Measurements from ENCODE around the gene GNA15.
"Not testable (repeated sequence)": the region's sequence is repeated elsewhere in the genome, so short reads cannot be mapped to it uniquely, and the experiment has no call there.

The GNA15 gene

DNA sequence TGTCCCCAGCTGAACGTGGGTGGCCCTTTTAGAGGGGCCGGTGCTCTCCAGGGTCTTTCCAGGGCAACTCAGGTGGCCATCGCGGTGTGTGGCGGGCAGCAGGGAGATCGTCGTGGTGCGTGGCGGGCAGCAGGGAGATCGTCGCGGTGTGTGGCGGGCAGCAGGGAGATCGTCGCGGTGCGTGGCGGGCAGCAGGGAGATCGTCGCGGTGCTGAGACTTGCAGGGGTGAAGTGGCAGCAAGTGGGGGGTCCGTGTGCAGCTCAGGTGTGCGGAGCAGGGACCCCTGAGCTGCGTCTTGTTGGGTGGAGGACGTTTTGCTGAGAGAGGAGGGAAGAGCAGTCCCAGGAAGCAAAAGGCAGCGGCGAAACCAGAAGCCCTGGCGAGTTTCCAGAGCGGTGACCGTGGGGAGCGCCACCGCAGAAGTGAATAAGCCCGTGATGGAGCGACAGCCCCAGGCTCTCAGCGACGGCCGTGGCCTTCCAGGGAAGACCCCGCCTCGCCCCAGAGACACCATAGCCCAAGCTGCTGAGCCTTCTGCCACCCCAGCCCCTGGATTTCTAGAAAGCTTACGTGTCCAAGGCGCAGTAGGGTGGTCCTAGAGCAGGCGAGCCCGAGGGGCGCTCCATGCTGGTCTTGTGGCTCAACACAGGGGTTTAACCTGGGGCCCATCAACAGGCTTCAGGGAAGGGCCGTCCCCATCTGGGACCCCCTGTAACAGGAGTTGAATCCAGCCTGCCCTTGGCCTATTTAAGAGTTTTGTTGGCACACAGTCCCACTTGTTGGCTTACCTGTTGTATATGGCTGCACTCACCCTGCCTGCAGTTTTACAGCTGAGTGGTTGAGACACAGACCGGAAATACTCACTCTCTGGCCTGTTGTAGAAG, 55.3 kb downstream of the GNA15 start:
- no peak for DNase-seq (ENCODE audit: low read depth, low spot score)

DNA sequence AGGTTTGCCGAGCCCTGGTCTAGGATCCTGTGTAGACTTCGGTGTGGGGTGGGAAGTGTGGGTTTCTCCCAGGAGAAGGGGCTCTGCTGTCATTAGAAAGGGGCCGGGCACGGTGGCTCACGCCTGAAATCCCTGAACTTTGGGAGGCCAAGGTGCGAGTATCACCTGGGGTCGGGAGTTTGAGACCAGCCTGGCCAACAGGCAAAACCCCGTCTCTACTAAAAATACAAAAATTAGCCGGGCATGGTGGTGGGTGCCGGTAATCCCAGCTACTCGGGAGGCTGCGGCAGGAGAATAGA, 55.9 kb downstream of the GNA15 start:
- not testable (repeated sequence) for DNase-seq (ENCODE audit: low read depth, low spot score)

DNA sequence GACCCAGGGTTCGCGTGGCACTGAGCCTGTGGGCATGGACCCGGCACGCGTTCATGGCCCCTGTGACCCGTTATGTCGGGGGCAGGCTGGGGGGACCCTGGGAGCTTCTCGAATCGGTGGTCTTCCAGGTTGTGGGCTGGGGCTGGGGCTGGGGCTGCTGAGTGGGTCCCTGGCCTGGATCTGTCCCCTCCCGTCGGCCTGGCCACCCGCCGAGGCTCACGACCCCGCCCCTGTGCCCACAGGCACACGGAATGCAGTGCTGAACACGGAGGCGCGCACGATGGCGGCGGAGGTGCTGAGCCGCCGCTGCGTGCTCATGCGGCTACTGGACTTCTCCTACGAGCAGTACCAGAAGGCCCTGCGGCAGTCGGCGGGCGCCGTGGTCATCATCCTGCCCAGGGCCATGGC, 56.4 kb downstream of the GNA15 start:
- DNase-seq (ENCODE audit: low read depth, low spot score): no peak

DNA sequence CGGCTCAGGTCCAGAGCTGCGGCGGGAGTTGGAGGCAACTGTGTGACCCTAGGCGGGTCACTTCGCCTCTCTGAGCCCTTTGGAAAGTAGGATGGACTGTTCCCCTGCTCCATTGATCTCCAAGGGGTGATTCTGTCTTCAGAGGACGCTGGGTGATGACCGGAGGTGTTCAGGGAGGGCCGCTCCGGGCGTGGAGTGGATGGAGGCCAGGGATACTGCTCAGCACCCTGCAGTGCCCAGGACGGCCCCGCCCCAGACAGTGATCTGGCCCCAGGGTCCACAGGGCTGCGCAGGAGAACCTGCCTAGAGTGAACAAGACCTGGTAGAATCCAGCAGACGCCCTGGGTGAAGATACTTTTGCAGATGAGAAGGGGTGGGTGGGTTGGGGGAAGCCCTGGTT, 56.9 kb downstream of the GNA15 start:
- DNase-seq (ENCODE audit: low read depth, low spot score): no peak

DNA sequence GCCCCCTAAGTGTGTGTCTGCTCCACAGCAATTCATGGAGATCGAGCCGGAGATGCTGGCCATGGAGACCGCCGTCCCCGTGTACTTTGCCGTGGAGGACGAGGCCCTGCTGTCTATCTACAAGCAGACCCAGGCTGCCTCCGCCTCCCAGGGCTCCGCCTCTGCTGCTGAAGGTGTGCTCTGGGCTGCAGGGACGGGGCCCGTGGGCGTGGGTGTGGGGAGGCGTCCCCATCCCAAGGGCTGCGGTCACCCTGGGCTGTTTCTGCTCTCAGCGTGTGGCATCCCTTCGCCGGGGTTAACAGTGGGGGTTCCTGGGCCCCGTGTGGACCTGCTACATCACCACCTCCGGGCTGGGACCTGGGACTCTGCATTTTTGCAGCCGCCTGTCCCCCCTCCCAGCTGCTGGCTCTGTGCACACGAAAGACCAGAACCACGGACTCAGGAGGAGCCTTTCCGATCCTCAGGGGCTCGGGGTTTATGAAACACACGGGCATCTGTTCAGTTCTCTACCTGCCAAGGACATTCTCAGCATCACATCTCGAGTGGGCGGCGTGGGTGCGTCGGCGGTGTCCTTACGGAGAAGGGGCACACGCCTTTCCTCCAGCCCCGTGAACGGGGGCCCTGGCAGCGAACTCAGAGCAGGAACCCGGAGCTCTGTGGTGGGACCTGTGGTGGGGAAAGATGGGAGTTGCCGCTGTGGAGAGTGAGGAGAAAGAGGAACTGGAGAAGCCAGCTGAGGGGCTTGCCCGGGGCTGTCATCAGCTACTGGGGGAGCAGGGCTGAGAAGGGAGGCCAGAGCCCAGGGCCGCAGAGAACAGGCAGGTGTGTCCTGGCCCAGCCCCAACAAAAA, 57.6 kb downstream of the GNA15 start:
- no peak for DNase-seq (ENCODE audit: low read depth, low spot score)

DNA sequence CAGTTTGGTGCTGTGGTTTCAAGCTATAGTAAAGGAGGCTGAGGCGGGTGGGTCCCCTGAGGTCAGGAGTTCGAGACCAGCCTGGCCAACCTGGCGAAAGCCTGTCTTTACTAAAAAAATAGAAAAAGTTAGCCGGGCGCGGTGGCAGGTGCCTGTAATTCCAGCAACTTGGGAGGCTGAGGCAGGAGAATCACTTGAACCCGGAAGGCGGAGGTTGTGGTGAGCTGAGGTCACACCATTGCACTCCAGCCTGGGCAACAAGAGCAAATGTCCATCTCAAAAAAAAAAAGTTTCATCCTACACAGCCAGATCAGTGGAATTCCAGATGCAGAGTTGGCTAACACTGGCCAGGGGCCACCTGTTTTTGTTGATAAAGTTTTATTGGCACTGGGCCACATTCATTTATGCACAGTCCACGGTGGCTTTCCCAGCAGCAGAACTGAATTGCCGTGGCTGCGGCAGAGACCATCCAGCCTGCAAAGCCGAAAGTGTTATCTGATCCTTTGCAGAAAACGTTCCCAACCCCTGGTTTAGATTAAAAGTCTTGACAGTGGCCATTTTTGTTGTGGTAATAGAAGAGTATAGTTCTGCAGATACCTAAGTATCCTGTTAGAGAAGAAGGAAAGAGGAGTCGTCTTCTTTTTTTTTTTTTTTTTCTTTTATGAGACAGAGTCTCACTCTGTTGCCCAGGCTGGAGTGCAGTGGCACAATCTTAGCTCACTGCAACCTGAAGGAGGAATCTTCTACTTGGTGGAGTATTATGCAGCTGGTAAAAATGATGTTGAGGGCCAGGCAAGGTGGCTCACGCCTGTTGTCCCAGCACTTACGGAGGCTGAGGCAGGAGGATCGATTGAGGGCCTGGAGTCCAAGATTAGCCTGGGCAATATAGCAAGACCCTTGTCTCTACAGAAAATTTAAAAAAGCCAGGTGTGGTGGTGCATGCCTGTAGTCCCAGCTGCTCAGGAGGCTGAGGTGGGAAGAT, 58.6 kb downstream of the GNA15 start:
- no peak for DNase-seq (ENCODE audit: low read depth, low spot score)

DNA sequence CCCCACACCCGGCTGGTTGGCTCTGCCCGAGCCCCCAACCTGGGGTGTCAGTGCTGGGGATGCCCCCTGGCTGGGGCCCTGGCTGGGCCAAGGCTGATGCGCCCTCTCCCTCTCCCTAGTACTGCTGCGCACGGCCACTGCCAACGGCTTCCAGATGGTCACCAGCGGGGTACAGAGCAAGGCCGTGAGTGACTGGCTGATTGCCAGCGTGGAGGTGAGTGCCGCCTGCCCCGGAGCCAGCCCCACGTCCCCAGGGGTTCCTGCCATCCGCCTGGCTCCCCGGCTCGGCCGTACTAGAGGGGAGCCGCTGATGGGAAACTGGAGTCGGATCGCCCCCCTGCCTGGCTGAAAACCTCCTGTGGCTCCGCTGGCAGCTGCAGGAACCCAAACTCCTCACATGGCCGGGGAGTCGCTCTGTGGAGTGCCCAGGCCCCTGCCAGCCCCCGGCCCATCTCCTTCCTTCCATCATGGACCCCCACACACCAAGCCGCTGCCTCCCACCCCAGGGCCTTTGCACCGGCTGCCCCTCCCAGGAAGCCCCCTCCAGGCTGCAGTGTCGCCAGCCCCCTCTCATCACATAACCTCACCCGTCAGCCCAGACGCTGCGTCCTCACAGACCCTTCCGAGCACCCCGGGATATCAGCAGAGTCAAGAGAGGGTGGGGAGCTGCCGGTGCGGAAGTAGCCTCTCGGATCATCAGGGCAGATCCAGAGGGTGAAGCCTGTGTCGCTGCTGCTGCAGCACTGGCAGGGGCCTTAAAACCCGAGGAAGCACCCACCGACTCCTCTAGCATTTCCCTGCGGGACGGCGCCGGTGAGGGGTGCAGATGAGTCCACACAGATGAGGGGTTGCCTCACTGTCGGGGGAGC, 60.5 kb downstream of the GNA15 start:
- no peak for DNase-seq (ENCODE audit: low read depth, low spot score)

DNA sequence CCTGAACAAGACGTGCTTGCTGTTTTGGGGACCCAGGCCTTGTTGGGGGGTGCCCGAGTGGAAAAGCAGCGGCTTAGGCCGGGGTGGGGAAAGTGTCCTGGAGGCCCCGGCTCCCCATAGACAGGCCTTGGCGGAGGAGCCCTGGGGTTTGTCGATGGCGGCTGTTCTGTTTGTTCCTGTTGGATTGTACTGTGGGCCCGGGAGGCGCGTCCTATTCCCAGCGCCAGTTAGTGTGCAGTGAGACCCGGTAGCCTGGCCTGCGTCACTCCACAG, 61.0 kb downstream of the GNA15 start:
- no peak for DNase-seq (ENCODE audit: low read depth, low spot score)

DNA sequence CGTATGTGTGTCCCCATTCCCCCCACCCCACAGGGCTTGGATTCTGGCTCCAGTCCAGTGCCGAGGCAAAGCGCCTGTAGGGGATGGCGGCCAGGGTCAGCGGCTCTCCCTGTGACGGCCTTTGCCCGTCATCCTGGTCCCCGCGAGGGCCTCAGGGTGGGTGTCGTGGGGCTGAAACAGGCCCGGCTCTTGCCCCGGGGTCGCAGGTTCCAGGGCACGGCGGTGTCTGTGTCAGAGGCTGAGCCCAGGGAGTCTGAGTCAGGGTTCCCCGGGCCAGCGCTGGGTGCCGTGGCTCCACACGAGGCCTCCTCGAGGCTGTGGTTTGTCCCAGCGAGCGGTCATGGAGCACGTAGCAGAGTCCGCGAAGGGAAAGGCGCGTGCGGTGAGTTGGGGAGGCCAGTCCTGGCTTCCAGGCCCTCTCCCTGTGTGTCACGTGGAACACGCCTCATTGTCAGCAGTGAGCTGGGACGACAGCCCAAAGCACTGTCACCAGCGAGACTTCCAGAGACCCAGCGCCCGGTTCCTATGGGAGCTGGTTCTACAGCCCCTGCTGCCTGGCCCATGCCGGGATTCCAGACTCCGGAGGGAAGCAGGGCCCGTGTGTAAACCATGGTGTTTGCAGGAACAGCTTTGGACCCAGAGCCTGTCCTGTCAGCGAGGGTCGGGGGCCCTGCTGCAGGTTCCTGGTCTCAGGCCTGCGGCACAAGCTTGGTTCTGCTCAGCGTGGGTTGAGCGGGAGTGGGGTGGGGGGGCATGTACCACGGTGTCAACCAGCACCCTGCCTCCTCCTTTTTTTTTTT, 63.3 kb downstream of the GNA15 start:
- DNase-seq (ENCODE audit: low read depth, low spot score): no peak

DNA sequence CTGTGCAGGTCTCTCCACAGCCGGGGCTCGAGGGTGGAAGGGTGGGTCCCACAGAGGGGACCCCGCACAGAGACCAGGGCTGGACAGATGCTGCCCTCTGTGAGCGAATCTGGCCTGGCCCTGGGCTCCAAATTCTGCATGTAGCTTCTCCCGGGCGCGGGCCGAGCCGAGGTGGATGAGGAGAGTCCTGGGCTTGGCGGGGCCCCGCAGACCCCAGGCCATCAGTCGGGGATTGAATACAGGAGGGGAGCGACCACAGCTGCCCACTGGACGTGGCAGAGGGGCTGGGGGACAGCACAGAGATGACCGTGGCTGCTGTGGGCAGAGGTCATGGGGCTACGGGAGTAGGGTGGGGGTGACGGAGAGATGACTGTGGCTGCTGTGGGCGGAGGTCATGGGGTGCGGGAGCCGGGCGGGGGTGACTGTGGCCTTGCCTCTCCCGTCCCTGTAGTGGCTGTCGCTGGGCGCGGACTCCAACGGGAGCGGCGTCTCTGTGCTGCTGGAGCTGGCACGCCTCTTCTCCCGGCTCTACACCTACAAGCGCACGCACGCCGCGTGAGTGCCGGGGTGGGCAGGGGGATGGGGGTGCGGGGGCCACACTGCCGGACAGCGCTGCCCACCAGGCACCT, 65.4 kb downstream of the GNA15 start:
- DNase-seq (ENCODE audit: low read depth, low spot score): no peak

DNA sequence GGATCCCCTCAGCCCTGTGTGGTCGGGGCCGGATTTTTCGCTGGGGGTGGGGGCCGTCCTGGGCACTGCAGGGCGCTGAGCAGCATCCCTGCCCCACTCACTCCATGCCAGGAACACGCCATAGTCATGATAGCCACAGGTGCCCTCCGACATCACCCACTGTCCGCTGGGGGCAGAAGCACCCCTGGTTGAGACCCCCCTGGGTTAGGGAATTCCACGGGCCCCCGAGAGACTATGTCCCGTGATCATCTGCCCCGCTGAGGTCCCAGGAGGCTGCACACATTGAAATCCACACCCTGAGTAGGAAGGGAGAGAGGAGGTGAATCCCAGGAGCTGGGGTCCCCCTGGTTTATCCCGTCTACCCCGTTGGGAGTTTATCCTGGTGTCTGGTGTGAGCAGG, 66.1 kb downstream of the GNA15 start:
- DNase-seq (ENCODE audit: low read depth, low spot score): no peak

DNA sequence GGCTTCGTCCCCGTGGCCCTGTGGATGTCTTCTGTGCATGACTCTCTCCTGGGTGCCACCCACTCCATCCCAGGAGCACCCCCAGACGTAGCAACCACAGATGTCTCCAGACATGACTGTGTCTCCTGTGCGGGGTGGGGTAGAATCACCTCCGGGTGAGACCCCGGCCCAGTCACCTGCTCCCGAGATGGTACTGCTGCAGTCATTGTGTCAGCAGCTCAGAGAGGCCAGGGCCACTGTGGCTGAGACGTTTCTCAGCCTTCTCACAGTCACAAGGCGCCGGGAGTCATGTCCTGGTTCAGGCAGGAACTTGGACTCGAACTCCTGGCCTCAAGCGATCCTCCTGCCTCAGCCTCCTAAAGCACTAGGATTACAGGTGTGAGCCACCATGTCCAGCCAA, 66.5 kb downstream of the GNA15 start:
- DNase-seq (ENCODE audit: low read depth, low spot score): no peak

DNA sequence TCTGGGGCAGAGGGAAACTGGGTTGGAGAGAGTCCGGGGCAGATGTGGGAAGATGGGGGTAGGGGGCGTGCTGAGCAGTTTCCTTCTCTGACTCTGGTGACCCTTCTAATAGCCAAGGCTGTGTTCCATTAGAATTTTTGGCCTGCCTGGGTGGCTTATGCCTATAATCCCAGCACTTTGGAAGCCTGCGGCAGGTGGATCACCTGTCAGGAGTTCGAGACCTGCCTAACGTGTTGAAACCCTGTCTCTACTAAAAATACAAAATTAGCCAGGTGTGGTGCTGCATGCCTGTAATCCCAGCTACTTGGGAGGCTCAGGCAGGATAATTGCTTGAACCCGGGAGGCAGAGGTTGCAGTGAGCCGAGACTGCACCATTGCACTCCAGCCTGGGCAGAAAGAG, 67.1 kb downstream of the GNA15 start:
- DNase-seq (ENCODE audit: low read depth, low spot score): not testable (repeated sequence)

DNA sequence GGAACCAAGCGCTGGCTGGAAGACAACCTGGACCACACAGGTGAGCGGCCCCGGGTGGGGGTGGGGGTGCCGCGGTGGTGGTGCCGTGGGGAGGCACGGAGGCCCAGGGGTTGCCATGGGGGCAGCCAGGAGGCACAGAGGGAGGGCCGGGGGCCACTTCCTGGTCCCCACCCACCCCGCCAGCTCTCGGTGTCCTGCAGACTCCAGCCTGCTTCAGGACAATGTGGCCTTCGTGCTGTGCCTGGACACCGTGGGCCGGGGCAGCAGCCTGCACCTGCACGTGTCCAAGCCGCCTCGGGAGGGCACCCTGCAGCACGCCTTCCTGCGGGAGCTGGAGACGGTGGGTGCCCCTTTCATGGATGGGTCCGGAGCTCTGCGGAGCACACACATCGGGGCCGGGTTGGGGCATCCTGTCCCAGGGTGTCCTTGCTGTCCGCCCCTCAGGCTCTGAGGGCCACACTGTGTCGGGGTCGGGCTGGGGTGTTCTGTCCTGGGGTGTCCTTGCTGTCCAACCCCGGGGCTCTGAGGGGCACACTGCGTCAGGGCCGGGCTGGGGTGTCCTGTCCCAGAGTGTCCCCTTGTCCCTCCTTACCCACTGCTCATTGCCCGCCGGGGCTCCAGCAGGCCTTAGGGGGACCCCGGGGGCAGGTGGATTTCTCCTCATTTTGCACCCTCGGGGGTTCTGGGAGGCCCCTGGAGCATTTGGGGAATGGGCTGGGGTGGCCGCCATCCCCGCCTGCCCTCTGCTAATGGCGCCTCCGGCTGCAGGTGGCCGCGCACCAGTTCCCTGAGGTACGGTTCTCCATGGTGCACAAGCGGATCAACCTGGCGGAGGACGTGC, 68.2 kb downstream of the GNA15 start:
- no peak for DNase-seq (ENCODE audit: low read depth, low spot score)

DNA sequence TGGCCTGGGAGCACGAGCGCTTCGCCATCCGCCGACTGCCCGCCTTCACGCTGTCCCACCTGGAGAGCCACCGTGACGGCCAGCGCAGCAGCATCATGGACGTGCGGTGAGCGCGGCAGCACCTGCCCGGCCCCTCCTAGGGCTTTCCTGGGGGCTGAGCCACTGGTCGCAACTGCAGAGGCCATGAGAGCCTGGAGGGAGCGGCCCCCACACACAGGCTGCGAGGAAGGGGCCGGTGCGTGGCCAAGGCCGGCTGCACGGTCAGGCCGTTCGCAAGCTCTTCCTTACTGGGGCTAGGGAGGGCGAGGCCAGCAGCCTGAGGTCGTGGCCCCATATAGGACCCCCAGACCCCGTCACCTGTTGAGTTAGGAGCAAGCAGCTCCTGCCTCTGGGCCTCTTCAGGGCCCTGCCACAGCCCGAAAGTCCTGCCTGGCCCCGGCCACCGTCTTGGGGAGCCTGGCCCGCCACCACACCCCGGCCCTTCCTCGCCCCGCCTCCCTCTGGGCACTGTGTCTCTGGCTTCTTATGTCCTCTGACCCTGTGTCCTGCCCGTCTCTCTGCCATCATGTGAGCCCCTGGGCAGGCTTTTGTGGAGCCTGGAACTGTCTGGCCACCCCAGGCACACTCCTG, 68.9 kb downstream of the GNA15 start:
- no peak for DNase-seq (ENCODE audit: low read depth, low spot score)

DNA sequence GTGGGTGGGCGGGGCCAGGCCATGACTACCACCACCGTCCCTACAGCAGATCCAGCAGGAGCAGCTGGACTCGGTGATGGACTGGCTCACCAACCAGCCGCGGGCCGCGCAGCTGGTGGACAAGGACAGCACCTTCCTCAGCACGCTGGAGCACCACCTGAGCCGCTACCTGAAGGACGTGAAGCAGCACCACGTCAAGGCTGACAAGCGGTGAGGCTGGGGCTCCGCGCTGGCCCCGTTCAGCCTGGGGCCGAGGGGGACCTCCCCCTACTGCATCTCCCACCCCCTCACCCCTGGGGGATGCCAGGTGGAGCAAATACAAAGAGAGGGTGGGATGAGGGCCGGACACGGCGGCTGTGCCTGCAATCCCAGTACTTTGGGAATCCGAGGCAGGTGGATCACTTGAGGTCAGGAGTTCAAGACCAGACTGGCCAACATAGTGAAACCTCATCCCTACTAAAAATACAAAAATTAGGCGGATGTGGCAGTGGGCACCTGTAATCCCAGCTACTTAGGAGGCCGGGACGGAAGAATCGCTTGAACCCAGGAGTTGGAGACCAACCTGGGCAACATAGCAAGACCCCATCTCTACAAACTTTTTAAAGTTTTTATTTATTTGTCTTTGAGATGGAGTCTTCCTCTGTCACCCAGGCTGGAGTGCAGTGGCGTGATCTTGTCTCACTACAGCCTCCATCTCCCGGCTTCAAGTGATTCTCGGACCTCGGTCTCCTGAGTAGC, 70.6 kb downstream of the GNA15 start:
- DNase-seq (ENCODE audit: low read depth, low spot score): no peak

DNA sequence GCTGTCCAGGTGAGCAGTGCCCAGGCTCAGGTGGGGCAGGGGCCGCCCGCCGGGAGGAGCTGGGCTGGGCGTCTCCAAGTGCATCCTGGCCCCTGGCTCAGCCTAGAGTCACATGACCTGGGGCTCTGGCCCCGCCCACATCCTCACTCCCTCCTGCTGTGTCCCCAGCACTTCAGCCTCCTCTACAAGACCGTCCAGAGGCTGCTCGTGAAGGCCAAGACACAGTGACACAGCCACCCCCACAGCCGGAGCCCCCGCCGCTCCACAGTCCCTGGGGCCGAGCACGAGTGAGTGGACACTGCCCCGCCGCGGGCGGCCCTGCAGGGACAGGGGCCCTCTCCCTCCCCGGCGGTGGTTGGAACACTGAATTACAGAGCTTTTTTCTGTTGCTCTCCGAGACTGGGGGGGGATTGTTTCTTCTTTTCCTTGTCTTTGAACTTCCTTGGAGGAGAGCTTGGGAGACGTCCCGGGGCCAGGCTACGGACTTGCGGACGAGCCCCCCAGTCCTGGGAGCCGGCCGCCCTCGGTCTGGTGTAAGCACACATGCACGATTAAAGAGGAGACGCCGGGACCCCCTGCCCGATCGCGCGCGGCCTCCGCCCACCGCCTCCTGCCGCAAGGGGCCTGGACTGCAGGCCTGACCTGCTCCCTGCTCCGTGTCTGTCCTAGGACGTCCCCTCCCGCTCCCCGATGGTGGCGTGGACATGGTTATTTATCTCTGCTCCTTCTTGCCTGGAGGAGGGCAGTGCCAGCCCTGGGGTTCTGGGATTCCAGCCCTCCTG, 71.8 kb downstream of the GNA15 start:
- DNase-seq (ENCODE audit: low read depth, low spot score): no peak

Measured in activated CD4-positive, CD25-positive, alpha-beta regulatory T cell treated with anti-CD3 and anti-CD28 coated beads, Interleukin-2, amount 50 U/mL, for 16 hours (primary cell).